Stimulated activated CD4-positive, alpha-beta T cell treated with anti-CD3 and anti-CD28 coated beads, Interleukin-4, amount 100 ng/mL, for 48 hours (primary cell): ENCODE results near the gene LRRC38.
"Not testable (repeated sequence)": the region's sequence is repeated elsewhere in the genome, so short reads cannot be mapped to it uniquely, and the experiment has no call there.

Source experiments
- DNase-seq, 2 donors: peaks; one replicate each; pipeline ENCODE4 v3.0.0-alpha.2; 2020; ENCODE audit warnings: low read depth in 2 of 2

Gene LRRC38

DNA sequence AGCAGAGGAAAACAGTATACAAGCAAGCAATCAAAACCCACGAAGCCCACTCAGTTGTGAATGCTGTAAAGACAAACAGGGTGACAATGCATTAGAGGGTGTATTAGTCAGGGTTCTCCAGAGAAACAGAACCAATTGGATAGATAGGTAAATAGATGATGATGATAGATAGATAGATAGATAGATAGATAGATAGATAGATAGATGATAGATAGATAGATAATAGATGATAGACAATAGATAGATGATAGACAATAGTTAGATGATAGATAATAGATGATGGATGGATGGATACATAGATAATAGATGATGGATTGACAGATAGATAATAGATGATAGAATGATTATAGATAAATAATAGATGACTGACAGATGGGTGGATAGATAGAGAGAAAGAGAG, 48.3 kb downstream of the LRRC38 start:
- no peak for DNase-seq

DNA sequence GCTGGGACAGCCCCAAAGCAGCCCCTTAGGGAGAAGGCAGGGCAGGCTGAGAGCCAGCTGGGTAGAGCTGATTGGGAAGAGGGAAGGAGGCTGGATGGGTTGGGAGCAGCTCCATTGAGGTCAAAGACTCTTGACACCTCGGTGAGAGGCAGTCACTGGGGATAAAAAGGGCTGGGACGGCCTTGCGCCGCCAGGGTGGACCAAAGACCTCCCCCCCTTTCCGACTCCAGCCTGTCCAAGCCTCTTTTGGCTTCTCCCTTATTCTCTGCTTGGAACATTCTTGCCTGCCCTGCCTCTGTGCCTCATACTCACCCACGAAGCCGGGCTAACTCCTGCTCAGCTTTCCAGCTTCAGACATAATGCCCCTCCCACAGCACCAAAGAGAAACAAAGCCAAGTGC, 51.1 kb downstream of the LRRC38 start:
- no peak for DNase-seq

DNA sequence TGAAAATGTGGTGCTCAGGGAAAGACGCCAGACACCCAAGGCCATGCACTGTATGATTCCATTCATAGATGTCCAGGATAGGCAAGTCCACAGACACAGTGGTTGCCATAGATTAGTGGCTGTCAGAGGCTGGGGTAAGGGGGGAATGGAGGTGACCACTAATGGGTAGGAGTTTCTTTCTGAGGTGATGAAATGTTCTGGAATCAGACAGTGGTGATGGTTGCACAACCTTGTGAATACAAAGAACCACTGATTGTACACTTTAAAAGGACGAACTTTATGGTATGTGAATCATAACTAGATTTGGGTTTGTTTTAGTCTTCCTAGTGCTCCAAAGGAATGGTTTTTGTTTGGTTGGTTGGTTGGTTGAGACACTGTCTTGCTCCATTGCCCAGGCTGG, 51.8 kb downstream of the LRRC38 start:
- DNase-seq = no peak

DNA sequence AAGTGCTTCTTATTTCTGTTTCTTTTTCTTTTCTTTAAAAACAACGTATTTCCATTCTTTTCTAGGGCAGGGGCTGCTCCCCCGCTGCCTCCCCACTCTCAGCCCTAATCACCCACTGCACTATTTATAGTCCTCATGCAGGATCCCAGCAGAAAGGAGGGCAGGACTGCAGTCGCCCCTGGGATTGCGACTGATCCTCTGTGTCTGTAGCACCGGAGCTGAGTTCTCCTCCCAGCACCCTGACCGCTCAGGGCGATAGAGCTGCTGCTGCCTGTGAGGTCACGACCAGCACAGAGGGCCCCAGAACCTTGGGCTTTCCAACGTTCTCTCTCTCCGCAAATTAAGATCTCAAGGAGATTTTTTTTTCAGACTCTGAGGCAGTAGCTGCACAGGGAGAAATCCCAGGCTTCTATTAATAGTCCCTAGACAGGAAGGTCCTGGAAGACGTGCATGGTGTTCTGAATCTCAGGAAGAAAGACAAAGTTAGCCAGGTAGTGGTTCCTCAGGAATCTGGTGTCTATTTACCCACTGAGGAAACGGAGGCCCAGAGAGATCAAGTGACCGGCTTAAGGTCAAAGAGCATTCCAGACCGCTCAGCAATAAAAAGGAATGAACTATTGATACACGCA, 56.8 kb downstream of the LRRC38 start:
- DNase-seq = no peak

DNA sequence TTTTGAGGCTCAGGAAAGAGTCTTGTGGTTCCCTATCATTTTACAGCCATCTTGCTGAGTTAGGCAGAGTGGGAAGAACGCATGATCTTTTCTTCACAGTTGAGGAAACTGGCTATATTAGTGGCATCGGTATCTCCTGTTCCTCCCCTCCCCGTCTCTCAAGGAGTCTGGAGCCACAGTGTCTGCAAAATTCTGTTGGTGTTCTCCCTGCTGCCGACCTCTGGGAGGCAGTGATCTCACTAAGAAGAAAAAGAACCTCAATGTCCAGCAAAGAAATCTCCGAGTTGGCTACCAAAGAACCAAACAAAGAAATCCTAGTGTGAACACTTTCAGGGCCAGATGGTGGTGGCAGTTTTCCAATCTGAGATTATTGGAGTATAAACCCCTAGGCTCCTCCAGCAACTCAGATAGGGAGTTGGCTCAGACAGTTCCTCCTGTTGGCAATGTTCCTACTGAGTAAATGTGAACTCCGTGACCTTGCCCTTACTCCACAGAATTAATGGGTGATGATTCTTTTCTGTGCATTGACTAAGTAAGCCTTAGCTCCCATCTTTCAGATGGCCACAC, 62.3 kb downstream of the LRRC38 start:
- no peak for DNase-seq

DNA sequence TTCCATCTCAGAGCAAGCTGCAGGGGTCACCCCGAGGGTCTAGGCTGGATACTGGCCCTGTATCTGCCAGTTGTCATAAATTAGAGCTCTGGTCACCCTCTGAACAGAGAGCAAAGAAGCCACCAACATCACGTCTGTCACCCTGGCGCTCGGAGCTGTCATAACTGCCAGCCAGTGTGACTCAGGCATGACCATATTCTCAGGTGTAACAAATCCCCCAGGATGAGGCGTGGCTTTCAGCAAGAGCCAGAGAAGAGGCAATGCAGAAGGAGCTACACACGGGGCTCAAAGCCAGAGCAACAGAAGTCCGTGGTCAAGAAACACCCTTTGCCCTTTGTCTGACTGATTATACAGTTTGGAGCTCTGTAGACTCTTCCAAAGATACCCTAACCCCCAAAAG, 63.6 kb downstream of the LRRC38 start:
- no peak for DNase-seq

- DNase-seq = no peak
Measured at GRCh38 chr1:13443335-13443979, 70.3 kb downstream of the LRRC38 start.

DNA sequence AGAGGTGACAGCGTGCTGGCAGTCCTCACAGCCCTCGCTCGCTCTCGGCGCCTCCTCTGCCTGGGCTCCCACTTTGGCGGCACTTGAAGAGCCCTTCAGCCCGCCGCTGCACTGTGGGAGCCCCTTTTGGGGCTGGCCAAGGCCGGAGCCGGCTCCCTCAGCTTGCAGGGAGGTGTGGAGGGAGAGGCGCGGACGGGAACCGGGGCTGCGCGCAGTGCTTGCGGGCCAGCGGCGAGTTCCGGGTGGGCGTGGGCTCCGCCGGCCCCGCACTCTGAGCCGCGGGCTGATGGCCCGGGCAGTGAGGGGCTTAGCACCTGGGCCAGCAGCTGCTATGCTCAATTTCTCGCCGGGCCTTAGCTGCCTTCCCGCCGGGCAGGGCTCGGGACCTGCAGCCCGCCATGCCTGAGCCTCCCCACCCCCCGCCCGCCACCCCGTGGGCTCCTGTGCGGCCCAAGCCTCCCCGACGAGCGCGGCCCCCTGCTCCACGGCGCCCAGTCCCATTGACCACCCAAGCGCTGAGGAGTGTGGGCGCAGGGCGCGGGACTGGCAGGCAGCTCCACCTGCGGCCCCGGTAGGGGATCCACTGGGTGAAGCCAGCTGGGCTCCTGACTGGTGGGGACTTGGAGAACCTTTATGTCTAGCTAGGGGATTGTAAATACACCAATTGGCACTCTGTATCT, 74.6 kb downstream of the LRRC38 start:
- DNase-seq = not testable (repeated sequence)

DNA sequence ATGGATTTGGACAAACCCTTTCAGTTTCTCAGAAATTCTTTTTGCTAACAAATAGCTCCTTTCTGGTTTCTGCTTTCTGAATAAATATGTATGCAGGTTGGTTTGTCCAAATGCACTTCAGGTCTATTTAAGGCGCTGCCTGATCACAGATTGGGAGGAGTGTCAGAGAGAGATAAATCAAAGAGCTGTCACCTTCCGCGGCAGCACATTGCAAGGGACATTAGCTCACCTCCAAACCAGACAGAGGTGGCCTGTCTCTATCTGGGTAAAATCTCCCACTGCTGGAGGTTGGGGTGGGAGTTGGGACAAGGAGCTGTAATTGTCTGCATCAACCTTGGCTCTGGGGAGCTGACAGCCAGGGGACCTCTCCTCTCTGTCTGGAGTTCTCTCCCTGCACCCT, 78.3 kb downstream of the LRRC38 start:
- DNase-seq = no peak

DNA sequence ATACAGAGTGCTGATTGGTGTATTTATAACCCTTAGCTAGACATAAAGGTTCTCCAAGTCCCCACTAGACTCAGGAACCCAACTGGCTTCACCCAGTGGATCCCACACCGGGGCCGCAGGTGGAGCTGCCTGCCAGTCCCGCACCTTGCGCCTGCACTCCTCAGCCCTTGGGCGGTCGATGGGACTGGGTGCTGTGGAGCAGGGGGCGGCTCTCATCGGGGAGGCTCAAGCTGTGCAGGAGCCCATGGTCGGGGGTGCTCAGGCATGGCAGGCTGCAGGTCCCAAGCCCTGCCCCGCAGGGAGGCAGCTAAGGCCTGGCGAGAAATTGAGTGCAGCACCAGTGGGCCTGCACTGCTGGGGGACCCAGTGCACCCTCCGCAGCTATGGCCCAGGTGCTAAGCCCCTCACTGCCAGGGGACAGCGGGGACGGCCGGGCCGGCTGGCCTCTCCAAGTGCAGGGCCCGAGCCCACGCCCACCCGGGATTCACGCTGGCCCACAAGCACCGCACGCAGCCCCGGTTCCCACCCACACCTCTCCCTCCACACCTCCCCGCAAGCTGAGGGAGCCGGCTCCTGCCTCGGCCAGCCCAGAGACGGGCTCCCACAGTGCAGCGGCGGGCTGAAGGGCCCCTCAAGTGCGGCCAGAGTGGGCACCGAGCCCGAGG, 80.0 kb downstream of the LRRC38 start:
- DNase-seq = not testable (repeated sequence)

DNA sequence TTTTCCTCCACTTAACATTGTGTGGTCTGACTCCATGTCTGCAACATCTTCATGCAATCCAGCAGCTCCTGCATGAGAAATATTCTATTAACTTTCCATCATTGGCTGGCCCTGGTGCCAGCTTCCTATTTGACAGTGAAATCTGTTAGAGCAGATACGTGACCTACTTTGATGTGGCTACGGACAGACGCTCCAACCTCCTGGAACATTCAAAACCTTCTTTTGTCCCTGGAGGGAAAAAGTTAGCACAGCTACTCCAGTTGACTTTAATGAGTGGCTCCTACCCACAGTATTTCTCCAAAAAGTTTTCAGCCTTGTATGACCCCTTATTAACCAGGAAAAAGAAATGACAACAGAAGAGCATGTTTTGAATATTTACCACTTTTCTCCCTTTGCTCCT, 81.6 kb downstream of the LRRC38 start:
- no peak for DNase-seq

DNA sequence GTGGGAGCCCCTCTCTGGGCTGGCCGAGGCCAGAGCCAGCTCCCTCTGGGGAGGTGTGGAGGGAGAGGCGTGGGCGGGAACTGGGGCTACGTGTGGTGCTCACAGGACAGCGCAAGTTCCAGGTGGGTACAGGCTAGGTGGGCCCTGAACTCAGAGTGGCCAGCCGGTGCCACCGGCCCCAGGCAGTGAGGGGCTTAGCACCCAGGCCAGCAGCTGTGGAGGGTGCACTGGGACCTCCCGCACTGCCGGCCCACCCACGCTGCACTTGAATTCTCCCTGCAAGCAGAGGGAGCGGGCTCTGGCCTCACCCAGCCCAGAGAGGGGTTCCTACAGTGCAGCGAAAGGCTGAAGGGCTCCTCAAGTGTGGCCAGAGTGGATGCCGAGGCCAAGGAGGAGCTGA, 83.3 kb downstream of the LRRC38 start:
- no peak for DNase-seq
